Stimulated activated CD4-positive, alpha-beta T cell treated with anti-CD3 and anti-CD28 coated beads, Interleukin-1b, Interleukin-23, amount 100 ng/mL, for 1 hour (primary cell): Measurements from ENCODE around the gene HSD17B14.
"Not testable (repeated sequence)": the region's sequence is repeated elsewhere in the genome, so short reads cannot be mapped to it uniquely, and the experiment has no call there.

Source experiments
- DNase-seq, 2 donors: peaks; one replicate each; pipeline ENCODE4 v3.0.0-alpha.2; 2020; ENCODE audit warnings: low read depth in 2 of 2

HSD17B14 gene

GRCh38 chr19:48867746-48868113, 31.4 kb upstream of the HSD17B14 start:
- DNase-seq = no peak

DNA sequence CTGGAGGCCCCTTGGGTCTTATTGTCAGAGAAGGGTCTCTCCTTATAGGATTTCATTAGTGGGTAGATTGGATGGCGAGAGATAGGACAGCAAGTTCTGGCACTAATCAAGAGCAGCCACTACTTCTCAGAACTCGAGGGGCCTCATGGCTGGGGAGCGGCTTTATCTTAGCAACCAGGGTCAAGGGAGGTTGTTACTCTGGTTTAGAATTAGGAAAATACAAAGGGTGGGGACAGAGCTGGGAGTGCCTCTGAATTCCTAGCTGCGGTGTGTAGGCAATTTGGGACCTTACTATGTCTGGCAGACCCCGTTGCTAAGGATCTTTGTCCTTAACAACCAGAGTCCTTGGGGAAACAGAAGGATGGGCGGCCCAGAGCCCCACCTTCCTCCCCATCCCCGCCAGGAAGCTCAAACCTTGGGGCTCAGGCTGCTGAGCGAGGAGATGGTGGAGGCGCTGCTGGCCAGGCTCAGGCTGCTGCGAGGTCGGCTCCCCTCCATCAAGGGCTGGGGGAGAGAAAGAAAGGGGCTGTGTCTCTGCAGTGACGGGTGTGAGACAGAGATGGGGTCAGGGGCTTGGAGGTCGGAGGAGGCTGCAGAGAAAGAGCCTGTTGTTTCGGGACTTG, 30.9 kb upstream of the HSD17B14 start:
- DNase-seq = no peak

- no peak for DNase-seq
These were observed 30.4 kb upstream of the HSD17B14 start for GRCh38 chr19:48866692-48867091.

DNA sequence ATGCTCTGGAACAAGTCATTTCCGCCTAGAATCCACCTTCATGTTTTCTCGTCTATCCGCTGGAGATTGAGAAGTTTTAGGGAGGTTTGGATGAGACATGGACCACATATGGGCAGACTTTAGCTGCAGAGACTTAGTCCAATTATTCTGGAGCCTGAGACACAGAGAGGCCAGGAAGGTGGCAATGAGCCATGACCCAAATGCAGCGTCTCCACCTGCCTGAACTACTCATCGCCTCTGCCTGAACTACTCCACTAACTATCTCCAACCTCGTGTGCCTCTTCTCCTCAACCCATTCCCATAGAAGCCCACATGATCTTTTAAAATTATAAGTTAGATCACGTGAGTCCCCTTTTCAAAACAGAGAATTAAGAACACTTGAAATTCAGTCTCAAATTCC, 26.5 kb upstream of the HSD17B14 start:
- no peak for DNase-seq

DNA sequence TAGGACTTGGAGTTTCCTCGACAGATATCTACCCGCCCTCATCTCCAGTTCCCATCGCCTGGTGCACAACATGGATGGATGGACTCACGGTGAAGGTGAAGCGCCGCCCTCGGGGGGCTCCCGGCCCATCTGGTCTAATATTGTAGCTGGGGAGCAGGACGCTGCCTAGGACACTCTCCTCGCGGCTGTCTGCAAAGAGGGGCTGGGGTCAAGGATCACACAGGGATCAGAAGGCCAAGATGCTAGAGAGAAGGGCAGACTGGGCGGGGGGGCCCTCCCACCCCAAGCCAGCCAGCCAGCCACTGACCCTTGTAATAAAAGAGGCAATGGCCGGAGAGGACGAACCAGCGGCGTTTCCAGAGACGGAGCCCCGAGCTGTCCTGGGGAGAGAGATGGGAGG, 25.0 kb upstream of the HSD17B14 start:
- DNase-seq = no peak

GRCh38 chr19:48859711-48860572, 23.7 kb upstream of the HSD17B14 start:
- no peak for DNase-seq

DNA sequence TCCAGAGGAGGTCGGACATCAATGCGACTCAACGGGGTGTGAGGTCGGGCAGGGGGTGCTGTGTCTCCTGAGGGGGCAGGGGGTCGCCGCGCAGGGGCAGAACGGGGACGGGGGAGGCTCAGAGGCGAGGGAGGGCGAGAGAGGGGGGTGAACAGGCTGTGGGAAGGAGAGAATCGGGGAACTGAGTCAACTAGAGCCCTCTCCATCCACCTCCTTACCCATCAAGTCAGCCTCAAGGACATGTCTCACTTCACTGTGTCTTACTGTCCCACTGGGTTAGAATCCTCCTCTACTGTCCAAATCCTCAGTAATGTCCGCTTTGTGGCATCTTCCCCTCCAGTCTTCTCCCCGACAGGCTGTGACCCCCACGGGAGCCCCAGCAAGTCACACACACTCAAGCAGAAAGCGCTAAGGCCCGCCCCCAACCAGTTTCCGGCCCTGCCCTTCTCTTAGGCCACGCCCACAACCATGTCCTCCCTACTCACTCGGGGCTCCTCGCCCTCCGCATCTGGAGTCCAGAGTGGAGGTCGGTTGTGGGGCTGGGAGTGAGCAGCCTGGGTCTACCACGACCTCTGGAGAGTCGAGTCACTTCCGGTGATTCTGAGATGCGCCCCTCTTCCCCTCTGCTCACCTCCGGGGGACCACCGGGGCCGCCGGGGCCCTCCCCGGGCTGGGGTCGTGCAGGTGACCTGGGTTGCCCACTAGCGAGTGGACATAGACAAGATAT, 22.9 kb upstream of the HSD17B14 start:
- DNase-seq = peak in 1 of 2 donors; percentile 72

- DNase-seq = no peak
These were observed 20.6 kb upstream of the HSD17B14 start for GRCh38 chr19:48856921-48857320.

DNA sequence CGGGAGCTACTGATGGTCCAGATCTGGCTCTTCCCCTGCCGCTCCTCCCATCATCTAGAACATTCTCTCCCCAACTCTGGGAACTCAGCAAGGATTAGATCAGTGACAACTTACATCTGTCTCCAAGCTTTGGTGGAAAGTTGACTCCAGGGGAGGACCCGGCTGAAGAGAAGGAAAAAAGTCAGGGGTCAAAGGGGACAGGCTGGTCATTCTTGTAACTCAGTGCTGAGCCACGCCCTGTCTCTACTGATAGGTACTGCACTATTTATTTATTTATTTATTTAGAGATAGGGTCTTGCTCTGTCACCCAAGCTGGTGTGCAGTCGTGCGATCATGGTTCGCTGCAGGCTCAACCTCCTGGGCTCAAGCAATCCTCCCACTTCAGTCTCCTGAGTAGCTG, 17.8 kb upstream of the HSD17B14 start:
- DNase-seq = no peak

DNA sequence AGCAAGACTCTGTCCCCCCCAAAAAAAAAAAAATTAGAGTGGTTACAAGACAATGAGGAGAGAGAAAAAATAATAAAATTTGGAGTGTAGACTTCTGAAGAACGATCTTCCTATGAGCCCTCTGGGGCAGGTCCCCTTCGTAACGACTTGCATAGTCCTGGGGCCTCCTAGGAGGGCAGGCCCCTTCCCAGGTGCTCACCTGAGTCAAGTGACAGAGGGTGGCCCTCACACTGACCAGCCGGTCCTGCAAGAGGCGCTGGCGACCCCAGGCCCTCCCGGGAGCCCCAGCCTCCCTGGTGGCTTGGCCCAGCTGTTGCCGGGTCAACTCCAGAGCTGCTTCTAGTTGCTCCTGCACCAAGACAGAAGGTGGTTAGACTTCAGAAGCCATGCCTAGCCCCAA, 17.2 kb upstream of the HSD17B14 start:
- no peak for DNase-seq

DNA sequence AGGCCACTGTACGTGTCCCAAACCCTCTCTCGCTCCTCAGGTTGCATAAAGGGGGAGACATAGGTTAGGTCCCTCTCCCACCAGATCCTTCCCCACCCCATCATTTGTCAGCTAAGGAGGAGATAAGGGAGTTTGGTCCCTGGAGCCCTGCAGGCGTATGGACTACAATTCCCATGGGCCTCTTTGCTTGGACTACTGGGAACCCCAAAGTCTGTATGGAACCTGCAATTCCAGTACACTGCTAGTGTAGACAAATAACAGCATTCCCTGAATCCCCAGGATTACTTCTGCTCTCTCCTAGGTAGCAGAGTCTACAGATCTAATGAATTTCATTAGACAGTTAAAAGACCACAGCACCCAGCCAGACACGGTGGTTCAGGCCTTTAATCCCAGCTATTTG, 16.0 kb upstream of the HSD17B14 start:
- DNase-seq = no peak

GRCh38 chr19:48846659-48847058, 10.4 kb upstream of the HSD17B14 start:
- DNase-seq = not testable (repeated sequence)

DNA sequence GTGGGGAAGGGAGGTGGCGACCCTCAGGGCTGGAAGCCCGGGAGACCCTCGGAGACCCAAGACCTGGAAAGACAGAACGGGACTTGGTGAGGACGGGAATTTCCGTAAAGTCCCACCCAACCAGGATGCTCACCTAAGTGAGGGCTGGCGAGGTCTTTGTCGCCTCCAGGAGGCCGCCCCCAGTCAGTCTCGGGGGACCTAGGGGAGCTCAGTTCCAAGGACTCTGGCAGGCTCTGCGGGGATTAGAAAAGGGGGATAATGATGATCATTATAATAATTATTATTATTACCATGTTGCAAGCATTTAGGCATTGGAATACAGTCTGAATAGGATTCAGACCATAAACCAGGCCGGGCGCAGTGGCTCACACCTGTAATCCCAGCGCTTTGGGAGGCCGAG, 9.1 kb upstream of the HSD17B14 start:
- no peak for DNase-seq

GRCh38 chr19:48844472-48844871, 8.2 kb upstream of the HSD17B14 start:
- no peak for DNase-seq

DNA sequence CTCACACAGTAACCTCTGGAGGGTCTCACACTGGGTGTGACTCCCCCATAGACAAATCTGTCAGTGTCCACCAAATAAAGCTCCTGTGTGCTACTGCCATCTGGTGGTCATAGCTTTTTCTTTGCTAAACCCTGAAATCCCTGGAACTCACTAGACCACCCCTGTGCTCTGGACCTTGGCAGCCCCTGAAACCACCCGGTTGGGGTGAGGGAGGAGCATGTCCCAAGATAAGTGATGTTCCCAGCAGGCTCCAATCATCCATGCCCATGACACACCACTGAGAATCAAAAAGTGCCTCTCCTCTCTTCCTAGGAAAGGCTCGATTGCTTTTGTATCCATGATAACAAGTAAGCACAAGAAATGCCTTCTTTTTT, 6.5 kb upstream of the HSD17B14 start:
- no peak for DNase-seq

- DNase-seq = no peak
These were observed 5.3 kb upstream of the HSD17B14 start for GRCh38 chr19:48841571-48841970.

DNA sequence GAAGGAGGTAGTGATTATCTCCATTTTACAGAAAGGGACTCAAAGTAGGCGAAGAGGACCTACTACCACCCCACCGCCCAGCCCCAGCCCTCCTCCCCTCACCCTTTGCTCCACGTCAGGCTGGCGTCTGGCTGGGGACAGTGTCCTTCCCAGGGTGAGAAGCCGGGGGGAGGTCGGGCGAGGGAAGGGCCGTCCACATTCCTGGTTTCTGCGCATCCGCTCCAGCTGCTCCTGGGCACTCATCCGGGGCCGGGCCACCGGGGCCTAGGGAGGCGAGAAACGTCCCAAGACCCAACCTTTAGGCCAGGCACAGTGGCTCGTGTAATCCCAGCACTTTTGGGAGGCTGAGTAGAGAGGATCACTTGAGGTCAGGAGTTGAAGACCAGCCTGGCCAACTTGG, 4.8 kb upstream of the HSD17B14 start:
- DNase-seq = no peak

DNA sequence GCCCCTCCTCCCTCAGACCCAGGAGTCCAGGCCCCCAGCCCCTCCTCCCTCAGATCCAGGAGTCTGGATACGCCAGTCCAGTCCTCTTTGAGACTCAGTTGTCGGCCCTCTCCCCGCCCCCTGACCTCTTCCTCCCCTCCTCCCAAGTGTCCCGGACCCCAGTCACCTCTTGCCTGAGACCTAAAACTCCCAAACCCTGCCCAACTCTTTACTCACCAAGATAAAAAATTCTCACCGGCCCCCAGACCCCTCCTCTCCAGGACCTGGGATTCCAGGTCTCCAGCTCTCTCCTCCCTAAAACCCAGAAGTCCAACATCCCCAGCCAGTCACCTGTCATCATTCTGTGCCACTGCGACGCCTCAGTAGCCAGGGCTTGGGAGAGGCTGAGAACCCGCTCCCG, 1.4 kb upstream of the HSD17B14 start:
- no peak for DNase-seq

- peak; percentile 31 to 56 for DNase-seq
These were observed 797 bp upstream of the HSD17B14 start for GRCh38 chr19:48837051-48837524.

DNA sequence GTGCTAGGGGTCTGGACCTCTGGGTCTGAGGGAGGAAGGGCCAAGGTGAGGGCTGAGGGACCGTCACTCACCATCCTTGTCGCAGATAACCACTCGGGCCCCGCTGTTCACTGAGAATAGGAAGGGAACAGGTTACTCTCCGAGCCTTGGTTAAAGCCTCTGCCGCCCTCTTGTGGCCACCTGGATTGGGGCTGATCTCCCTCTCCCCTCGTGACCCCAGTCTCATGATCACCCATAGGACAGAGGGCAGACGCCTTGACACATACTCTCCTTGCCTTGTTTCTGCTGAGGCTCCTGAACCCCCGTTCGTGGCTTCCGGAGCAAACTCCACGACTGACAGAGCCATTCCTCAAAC, 580 bp downstream of the HSD17B14 start:
- peak; percentile 87 to 88 for DNase-seq

GRCh38 chr19:48833977-48834376, 2.3 kb downstream of the HSD17B14 start:
- DNase-seq = no peak

DNA sequence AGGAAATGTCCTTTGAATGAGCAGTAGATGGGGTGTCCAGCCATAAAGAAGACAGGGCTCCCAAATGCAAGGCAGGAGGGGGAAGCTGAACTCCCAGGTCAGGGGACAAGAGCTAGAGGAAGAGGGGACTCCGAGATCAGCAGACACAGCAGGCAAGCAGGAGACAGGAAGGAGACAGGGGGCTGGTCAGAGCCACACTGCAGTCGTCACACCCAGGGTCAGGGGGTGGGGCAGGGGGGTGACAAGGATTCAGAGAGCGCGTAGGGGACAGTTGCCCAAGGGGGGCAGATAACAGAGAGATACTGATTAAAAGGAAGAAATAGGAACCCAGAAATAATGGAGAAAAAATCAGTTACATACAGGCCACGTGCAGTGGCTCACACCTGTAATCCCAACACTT, 3.2 kb downstream of the HSD17B14 start:
- DNase-seq = no peak

DNA sequence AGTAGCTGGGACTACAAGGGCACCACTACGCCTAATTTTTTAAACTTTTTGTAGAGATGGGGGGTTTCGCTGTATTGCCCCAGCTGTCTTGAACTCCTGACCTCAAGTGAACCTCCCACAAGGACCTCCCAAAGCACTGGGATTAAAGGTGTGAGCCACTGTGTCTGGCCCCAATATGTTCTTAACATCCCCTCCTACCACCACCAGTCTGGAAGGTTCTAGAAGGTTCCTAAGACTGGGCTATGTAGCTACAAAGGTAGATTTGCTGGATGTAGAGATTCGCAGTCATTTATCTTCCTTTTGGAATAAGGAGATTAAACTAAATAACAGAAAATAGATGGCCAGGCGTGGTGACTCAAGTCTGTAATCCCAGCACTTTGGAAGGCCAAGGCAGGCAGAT, 5.3 kb downstream of the HSD17B14 start:
- DNase-seq = no peak
